GM21723 (cell line): ENCODE results near the gene MRPL23.

Source experiments
- ATAC-seq: cut with Tn5 transposase; IDR thresholded peaks from one replicate; pipeline ENCODE4 v1.9.1; 2021; ENCODE audit warnings: mild to moderate bottlenecking, moderate library complexity; ENCODE audit not compliant: unreplicated experiment

MRPL23 gene

DNA sequence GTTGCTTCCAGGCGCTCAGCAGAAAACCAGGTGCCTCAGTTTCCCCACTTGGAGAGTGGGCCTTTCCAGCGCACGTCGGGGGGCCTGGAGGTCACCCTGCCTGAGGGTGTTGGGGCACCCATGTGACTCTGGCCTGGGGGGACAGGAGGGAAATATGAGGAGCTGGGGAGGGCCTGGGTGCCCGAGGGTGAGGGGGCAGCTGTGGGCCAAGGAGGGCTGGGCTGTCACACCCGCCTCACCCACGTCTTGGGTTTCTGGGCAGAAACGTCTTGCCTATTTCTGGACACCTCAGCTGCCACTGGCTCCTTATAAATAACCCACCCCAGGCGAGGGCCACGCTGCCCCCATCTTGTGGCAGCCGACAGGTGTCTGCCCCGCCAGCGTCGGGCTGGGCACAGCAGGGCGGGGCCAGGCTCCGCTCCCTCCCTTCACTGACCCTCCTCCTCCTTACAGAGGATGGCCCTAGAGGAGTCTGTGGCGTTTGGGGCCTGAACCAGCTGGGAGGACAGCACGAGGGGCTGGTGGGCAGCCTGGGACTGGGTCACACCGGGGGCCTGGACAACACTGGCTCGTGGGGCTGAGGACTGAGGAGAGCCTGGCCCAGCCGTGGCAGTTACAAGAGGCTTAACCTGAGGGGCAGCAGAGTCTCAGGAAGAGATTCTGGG lies 26.1 kb upstream of the MRPL23 start:
- ATAC-seq, result no peak

DNA sequence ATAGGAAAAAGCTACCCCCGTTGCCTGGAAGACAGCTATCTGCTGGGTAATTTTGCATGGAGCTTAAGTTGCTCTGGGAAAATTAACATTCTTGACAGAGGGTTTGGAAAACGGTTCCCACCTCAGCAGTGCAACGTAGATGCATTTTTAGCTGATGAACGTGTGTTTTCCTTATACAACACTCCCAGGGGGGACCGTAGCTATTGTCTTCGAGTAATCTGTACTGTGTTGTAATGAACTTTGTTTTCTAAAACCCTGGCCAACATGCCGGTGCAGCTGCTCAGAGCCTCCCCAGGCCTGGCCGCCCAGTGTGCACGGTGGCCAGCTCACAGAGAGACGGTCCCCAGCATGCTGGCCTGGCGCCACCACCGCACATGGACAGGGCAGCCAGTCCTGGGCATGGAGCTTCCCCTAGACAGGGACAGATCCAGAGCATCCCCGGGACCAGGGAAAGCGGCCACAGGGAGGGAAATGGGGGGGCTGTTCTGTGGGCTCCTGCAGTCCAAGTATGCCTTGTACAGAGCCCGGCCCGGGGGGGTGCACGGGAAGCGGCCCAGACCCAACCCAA lies 25.5 kb upstream of the MRPL23 start:
- ATAC-seq, result no peak

DNA sequence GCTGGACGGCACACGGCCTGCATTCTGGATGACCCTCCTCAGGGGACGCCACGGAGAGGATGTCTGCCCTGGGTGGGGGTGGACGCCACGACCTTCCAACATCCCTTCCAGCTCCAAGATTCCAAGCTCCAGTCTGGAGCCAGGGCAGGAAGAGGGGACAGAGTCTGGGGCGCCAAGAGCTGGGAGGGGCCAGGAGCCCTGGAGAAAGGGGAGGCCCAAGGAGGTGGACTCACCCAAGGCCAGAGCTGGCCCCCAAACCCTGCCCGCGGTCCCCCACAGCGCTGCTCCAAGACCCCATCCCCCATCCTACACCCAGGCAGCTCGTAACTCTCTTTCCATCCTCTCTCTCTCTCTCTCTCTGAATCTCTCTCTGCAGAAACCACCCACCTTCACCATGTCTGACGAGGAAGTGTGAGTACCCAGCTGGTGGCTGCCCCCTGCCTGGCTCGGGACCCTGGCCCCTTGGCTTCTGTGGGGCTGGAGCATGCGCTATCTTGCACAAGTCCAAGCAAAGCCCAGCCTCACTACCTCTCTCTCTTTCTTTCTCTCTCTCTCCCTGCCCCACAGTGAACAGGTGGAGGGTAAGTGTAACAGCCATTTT lies 24.6 kb upstream of the MRPL23 start:
- ATAC-seq, result no peak

DNA sequence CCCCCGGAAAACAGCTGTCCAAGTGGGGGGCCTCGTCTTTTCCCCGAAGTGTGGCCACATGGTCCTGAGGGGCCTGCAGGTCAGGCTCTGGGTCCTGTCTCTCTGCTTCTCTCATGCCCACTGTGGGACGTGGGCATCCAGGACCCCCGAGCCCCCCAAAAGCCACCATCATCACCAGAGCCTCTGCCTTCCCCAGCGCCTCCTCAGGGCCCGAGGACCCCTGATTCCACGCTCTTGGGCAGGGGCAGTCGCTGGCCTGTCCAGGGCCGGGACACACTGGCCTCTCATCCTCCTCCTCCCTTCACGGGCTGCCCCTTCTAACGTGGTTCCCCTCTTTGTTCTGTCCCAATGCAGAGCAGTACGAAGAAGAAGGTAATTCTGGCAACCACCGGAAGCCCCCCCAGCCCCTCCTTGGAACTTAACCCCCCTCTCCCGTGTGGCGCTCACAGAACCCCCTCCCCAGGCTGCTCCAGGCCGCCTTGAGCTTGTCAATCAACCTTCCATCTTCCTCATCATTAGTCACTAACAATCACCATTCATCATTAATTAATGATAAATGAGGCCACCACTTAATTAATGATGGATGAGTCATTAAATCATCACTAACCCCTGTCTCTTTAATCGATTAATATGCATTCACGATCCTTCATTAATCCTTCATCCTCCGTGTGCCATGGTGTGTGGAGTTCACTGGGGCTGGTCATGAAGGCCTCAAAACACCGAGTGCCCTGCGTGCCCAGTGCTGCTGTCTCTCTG lies 23.8 kb upstream of the MRPL23 start:
- ATAC-seq, result no peak

DNA sequence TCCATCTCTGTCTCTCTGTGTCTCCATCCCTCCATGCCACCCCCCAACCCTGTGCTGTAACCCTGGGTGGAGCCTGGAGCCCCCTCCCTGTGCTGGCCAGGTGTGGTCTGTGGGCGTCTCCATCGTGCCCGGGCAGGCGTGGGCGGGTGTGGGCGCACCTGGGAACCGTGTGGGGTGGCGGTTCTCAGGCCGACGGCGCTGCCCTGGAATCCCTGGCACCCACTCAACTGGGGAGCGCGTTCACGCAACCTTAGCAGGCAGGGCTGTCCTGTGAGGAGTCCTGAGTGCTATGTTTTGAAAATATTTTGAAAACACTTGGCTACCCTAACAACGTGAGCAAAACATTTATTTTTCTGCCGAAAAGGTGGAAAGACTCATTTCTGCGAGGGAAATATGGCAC lies 23.0 kb upstream of the MRPL23 start:
- ATAC-seq, result no peak

DNA sequence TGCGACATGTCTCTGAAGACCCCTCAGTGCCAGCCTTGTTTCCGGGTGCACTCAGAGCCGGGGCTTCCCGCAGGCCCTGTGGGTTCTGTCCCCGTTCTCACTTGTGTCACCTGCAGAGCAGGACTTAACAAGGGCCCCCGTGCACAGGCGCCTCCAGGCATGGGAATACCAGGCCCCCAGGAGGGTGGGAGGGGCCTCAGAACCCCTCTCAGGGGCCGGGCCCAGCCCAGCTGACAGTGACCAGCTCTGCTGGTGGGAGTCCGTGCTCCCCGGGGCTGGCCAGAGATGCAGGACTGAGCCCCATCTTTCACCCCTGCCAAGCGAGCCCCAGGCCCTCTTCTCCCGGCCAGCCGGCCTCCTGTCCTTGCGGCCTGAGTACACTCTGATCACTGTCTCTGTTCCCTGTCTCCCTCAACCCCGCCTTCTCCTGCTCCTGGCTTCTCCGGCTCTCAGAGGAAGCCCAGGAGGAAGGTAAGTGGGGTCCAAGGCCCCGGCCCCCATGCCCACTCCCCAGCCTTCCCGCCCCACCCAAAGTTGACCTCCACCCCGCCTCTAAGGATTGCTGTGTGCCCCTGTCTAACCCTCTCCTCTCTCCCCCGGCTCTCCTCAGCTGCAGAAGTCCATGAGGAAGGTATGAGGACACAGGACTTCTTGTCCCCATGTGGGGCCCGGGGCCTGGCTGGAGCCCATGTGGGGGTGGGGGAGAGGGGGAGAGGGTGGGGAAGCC lies 22.3 kb upstream of the MRPL23 start:
- ATAC-seq, result no peak

DNA sequence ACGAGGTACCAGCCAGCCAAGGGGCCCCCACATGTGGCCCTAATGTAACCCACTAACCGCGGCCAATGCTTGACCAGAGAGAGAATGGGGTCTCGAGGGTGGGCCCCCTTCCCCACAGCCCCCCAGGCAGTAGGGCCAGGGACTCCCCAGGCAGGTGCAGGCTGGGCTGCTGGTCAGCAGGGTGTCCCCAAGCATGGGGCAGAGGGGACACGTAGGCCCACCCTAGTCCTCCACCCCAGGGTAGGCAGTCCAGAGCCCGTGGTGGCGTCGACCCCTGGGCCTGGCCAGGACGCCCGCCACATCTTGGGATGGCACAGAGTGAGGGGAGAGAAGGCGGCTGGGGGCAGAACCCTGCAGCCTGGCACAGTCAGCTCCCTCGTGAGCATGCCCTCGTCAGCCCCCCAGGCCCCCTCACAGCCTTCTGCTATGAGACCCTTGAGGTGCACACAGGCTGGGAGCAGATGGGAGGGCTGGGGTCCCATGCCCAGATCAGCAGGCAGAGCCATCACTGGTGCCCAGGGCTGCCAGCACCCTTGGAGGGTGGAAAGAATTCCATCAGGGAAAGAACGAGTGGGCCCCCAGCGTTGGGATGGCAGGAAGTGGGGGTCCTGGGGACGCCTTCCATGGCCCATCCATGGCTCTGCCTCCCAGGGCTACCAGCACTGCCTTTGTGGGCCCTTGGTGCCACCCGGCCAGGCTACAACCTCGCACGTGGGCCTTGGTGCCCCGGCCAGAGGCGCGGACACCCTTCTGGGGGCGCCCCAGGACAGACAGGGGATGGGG lies 21.6 kb upstream of the MRPL23 start:
- no peak for ATAC-seq

DNA sequence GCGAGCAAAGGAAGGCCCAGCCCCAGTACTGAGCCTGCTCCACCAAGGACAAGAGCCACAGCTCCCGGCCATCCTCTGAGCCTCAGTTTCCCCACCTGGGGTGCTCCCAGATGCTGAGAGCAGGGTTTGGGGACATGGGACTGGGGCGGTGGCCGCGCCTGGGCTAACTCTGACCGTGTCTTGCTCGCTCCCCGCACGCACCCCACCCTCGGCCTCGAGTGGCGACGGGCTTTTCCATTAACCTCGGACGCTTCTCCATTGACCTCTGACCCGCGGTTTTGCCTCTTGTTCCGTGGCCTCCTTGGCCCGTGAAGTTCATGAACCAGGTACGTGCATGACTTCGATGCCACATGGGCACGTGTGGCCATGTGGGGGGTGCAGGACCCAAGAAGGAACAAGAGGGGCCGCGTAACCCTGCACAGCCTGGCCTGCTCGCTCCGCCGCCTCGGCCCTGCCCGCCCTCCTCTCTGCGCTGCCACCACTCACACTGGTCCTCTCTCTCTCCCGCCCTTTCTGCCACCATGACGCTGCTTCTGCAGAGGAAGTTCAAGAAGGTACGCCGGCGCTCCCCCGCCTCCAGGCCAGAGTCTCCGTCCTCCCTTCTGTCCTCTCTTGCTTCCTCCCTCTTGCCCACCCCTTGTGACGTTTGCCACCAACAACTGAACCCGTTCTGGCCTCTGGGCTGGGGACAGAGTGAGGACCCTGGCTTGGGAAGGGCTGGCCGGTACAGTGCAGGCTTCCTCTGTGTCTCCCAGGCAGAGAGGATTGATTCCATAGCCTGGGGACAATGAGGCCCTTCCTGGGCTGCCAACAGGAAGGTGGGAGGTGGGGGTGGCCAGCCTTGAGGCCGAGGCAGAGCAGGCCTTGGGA lies 20.7 kb upstream of the MRPL23 start:
- no peak for ATAC-seq

DNA sequence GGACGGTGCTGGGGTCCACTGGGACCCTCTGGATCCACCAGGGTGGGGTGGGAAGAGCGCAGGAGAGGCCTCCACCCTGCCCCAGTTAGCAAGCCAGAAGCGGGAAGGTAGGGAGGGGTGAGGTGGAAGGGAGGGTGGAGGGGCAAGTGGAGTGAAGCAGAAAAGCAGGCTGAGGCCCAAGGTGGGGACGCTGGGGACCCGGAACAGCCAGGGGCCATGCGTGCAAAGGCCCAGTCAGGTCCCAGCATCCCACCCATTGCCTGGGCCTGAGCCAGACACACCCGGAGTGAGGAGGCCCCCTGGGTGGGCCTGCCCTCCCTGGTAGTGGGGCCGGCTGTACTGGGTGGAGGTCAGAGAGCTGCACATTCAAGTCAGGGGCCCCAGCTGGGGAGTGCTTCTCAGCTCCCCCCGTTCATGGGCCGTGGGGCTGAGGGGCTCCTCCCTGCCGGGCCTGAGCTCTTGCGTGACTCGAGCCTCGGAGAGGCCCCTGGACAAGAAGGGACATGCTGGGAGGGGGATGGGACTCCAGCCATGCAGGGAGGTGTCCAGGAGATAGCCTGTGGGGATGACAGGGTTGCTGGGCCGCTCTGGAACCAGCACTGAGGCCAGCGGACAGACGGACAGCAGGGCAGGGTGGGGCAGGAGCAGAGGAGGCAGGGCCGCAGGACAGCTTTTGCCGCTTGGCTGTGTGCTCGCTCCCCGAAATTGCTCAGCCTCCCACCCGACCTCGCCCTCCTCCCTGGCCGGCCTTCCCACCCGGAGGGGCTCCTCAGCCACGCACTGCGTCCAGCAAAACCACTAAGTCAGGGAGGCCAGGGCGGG lies 19.9 kb upstream of the MRPL23 start:
- no peak for ATAC-seq

DNA sequence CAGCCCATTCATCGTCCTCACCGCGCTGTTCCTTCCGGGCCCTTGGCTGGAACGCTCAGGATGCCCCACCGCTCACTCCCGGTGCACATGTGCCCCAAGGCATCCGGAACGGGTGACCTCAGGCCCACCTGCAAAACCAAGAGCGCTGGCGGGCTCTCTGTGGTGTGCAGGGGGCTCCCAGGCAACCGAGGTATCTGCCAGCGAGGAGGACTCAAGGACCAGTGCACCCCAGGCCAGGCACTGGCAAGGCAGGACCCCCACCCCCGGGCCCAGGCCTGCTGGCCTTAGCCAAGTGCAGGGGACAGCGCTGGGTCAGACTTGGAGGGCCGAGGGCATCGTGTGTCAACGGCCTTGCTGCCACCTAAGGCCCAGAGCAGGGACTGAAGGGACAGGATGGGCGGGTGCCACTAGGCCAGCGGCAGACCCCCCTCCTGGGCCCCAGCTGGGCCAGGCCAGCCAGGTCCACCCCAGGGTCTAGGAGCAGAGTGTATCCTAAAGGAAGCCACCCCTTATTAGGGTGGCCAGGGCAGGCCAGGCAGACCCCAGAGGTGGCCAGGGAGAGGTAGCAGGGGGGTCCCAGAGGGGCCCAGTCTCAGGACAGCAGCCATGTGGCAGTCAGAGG lies 19.2 kb upstream of the MRPL23 start:
- ATAC-seq, result no peak

DNA sequence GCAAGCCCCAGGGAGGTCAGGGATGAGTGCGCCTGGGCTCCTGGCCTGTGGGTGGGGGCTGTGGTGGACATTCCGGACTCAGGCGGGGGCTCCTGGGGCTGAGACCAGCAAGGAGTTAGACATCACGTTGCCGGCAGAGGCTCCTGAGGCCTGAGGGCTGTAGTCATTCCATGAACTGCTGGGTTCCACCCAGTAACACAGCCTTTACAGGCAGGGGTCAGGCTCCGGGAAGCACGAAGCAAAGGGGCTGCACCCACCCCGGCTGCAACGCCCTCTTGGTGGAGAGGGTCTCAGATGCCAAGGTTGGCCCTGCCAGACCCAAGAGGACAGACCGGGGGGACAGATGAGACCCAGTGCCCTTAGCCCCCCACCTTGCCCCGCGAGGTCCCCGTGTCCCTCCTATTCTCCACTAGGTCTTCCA lies 18.7 kb upstream of the MRPL23 start:
- no peak for ATAC-seq

DNA sequence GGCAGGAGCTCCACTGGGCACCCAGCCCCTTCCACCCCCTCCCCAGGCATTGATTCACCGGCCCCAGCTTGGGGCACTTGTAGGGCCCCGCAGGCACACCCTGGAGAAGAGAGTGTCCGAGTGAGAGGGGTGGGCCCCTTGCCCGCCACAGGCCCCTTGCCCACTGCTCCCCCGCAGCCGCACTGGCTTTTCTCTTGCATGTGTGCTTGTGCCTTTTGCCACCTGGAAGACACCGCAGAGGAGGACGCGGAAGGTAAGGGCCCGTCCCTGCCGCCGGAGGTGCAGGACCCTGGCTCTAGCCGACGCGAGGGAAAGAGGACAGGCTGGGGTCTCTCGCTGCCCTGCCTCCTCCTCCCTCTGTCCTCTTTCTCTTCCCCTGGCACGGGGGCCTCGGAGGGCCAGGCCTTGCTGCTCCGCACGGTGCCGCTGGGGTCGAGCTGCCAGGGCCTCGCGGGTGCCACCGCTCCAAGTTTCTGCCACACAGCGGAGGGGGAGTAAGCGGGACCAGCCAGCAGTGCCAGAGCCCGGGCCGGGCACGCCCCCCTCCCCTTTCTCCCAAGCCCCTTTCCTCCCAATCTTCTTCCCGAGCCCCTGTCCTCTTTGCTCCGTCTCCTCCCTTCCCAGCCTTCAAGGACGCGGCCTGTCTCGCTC lies 18.1 kb upstream of the MRPL23 start:
- no peak for ATAC-seq

DNA sequence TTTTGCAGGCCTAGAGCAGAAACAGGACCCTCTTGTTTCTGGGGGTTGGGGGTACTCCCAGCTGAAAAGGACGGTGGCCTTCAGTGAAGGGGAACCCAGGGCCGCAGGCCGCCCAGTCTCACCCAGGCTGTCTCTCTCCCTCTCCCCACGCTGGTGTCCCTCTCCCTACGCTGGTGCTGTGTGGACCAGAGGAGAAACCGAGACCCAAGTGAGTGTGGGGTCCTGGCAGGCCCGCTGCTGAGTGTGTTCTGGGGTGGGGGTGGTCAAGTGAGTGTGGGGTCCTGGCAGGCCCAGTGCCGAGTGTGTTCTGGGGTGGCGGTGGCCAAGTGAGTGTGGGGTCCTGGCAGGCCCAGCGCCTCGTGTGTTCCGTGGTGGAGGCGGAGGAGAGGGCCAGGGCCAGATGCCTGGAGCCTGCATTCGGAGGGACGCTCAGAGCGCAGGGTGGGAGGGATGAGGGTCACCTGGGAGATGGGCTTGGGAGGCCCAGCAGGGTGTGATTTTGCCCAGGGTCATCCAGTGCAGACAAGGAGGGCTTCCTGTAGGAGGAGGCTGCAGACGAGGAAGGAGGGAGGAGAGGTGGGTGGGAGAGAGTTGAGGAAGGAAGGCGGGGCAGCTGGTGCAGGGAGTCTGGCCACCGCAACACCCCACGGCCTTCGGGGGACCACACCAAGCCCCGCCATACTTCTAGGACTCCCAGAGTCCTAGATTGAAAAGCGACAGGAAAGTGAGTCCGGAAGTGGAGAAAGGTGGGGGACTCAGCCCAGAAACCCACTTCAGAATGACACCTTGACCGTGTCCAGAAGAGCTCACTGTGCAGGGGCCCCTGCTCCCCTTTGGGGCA lies 17.3 kb upstream of the MRPL23 start:
- ATAC-seq, result no peak

DNA sequence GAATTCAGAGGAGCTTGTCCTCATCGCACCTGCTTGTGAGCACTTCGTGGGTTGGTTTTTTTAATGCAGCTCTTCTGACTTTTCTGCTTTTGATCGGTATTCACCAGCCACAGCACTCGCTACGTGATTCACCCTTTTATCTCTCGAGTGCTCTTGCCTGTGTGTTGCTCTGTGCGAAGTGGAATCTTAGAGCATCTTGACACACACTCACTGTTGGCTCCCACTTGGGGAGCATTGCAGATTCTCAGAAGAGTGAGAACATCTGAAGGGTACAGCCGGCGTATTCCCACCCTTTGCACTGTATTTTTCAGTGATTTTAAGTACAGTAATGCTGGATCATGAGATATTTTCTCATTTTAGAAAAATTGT lies 16.7 kb upstream of the MRPL23 start:
- ATAC-seq, result no peak

DNA sequence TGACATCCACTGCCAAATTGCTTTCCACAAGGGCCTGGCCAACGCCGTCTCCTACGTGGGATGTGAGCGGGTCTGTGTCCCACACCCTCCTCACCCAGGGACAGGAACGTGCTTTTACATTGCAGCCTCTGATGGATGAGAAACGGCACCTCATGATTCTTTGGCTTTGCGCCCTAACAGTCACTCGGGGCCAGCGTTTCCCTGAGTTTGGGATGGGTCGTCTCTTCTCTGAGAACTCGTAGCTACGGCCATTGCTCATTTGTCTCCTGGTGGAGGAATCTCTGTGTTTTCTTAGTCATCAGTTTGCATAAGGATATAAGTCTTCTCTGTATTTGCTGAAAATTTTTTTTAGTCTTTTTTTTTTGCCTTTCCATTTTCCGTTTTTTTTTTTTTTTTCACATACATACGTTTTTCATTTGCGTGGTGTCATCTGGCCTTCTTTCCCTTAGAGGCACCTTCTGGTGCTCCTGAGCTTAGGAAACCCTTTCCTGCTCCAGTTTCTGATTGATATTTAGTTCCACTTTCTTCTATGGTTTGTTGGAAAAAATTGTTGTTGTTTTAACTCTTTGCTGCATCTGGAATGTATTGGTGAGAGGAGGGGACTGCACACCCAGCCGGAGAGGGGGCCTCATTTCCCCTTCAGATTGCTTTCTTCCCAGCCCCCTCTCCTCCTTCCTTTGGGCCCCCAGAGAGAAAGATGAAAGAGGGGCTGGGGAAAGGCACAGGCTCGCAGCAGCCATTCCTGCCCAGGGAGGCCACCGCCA lies 15.6 kb upstream of the MRPL23 start:
- no peak for ATAC-seq

DNA sequence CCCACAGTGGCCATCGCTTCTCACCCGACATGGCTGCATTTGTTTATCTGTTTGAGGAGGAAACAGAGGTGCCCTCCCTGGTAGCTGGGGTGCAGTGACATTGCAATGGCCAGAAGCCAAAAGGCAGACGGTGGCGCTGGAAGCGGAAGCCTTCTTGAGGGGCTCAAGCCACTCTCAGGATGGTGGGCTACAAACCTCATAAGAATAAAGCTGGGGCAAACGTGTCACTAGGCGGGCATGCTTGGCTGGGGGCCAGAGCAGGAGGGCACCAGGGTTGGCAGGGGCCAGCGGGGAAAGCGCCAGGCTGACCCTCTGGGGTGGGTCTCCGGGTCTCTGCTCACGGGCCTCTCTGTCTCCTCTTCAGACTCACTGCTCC lies 15.0 kb upstream of the MRPL23 start:
- no peak for ATAC-seq
